PC-3 (cell line): Measurements from ENCODE around the gene B4GALNT4. TPM values are rescaled to one million over a fixed set of nuclear protein-coding genes. Genes with fewer than 3 reads are reported as not detected.
"Not testable (repeated sequence)": the region's sequence is repeated elsewhere in the genome, so short reads cannot be mapped to it uniquely, and the experiment has no call there.

Source experiments
- ATAC-seq: fragments of 200-7000 bp; cut with Tn5 transposase; 2 replicates; pipeline ENCODE4 v1.9.1; 2020; ENCODE audit warnings: mild to moderate bottlenecking, moderate library complexity
- BruUV-seq: library from RNA; stranded (reverse); fragments of 400-500 nt; replicated peaks from 2 replicates; lab custom pipeline; 2021; lab: Mats Ljungman, UMichigan
- CTCF ChIA-PET: fragments of 300-600 bp; sonication (Branson Sonifier 250); formaldehyde crosslinking; loops from one replicate; lab custom pipeline; 2022; ENCODE audit warnings: antibody characterized with exemption; lab: Charles Lee
- POLR2A ChIA-PET: fragments of 300-600 bp; sonication (Branson Sonifier 250); formaldehyde crosslinking; loops from one replicate; lab custom pipeline; 2022; ENCODE audit warnings: antibody characterized with exemption; ENCODE audit not compliant: unreplicated experiment; lab: Charles Lee
- DNase-seq: peaks from one replicate; pipeline ENCODE4 v3.0.0-alpha.2; 2015
- H2AFZ ChIP-seq: fragments of 300-600 bp; sonication (generic); 2 replicates; pipeline ENCODE4 v1.6.0; 2016; ENCODE audit warnings: antibody characterized with exemption, low read length
- H3F3A ChIP-seq: fragments of 300-600 bp; sonication (generic); one replicate; pipeline ENCODE4 v1.6.0; 2017; ENCODE audit warnings: antibody characterized with exemption, low read length, control low read depth, mild to moderate bottlenecking; ENCODE audit not compliant: unreplicated experiment
- H3K27ac ChIP-seq: fragments of 300-600 bp; sonication (generic); 2 replicates; pipeline ENCODE4 v1.5.1; 2016; ENCODE audit warnings: mild to moderate bottlenecking, low read length
- H3K27me3 ChIP-seq: fragments of 300-600 bp; sonication (generic); 2 replicates; pipeline ENCODE4 v1.6.1; 2016; ENCODE audit warnings: low read length, mixed read lengths
- H3K36me3 ChIP-seq: fragments of 300-600 bp; sonication (generic); 2 replicates; pipeline ENCODE4 v1.6.1; 2016; ENCODE audit warnings: low read depth, mixed run types, low read length, mixed read lengths
- H3K4me1 ChIP-seq: fragments of 300-600 bp; sonication (generic); 2 replicates; pipeline ENCODE4 v1.5.1; 2016; ENCODE audit warnings: low read length; ENCODE audit not compliant: insufficient read depth
- H3K4me2 ChIP-seq: fragments of 300-600 bp; sonication (generic); 2 replicates; pipeline ENCODE4 v1.6.0; 2016; ENCODE audit warnings: low read length
- H3K4me3 ChIP-seq: fragments of 300-600 bp; sonication (generic); 2 replicates; pipeline ENCODE4 v1.5.1; 2016; ENCODE audit warnings: mild to moderate bottlenecking, low read length, mixed read lengths
- H3K79me2 ChIP-seq: fragments of 300-600 bp; sonication (generic); 2 replicates; pipeline ENCODE4 v1.6.1; 2017; ENCODE audit warnings: low read length, mixed read lengths
- H3K9ac ChIP-seq: fragments of 300-600 bp; sonication (generic); 2 replicates; pipeline ENCODE4 v1.6.0; 2016; ENCODE audit warnings: mild to moderate bottlenecking, low read length
- H3K9me2 ChIP-seq: fragments of 300-600 bp; sonication (generic); replicated peaks from 2 replicates; pipeline ENCODE4 v1.6.1; 2016; ENCODE audit warnings: mixed run types, low read length, mixed read lengths
- H3K9me3 ChIP-seq: fragments of 300-600 bp; sonication (generic); 2 replicates; pipeline ENCODE4 v1.6.1; 2016; ENCODE audit warnings: low read length, mixed read lengths
- H4K20me1 ChIP-seq: fragments of 300-600 bp; sonication (generic); 2 replicates; pipeline ENCODE4 v1.6.1; 2016; ENCODE audit warnings: low read length, mixed read lengths
- CTCF ChIP-seq: fragments of 300-600 bp; sonication (generic); conservative IDR thresholded peaks from 2 replicates; pipeline ENCODE4 v1.5.1; 2017; ENCODE audit warnings: antibody characterized with exemption, low read depth, mild to moderate bottlenecking, low read length
- EZH2 ChIP-seq: fragments of 300-600 bp; sonication (generic); IDR thresholded peaks from one replicate; pipeline ENCODE4 v1.6.1; 2017; ENCODE audit warnings: antibody characterized with exemption, mild to moderate bottlenecking, low read length; ENCODE audit not compliant: unreplicated experiment
- EZH2phosphoT487 ChIP-seq: fragments of 300-600 bp; sonication (generic); IDR thresholded peaks from 2 replicates; pipeline ENCODE4 v1.6.1; 2018; ENCODE audit warnings: mild to moderate bottlenecking, antibody characterized with exemption, low read length, borderline replicate concordance
- intact Hi-C: fragments of 100-400 bp; cut with micrococcal nuclease; formaldehyde crosslinking; loops from 2 replicates; pipeline ENCODE4 v1.9.0; 2023
- total RNA-seq: library from RNA; depleted of rRNA; stranded (reverse); fragments of >200 nt; gene quantifications from 2 replicates; pipeline ENCODE4 v1.2.3, GENCODE V29; 2014

Gene B4GALNT4
- total RNA-seq, 1 experiment from 2014 or later = 52.9 TPM

GRCh38 chr11:324156-324555 is 45.1 kb upstream of the B4GALNT4 start:
- Histone ChIP-seq H3K27ac (no peak overlapping the region), H3K27me3 (no peaks in the 10 kb centered on the region), H3K4me2 (no peak overlapping the region), H3K4me1 (no peaks in the 10 kb centered on the region; the same call in 1 of the 2 replicates), H3K9me2 (no peaks in the 10 kb centered on the region), H3K79me2 (peaks cover 10% of the 10 kb centered on the region), H3K4me3 (no peak overlapping the region), H4K20me1 (no peaks in the 10 kb centered on the region), H3K9ac (no peak overlapping the region), H3K9me3 (no peaks in the 10 kb centered on the region), H2AFZ (no peak overlapping the region), H3F3A (no peaks in the 10 kb centered on the region), H3K36me3 (no peaks in the 10 kb centered on the region)
- intact Hi-C loops = no loop called here
- no TSS peak for BruUV-seq
- ATAC-seq = no peak
- ChIA-PET POLR2A (no interaction called here), CTCF (no interaction called here)
- DNase-seq = no peak
- TF ChIP-seq EZH2phosphoT487 (no peak), EZH2 (no peak), CTCF (no peak)

DNA sequence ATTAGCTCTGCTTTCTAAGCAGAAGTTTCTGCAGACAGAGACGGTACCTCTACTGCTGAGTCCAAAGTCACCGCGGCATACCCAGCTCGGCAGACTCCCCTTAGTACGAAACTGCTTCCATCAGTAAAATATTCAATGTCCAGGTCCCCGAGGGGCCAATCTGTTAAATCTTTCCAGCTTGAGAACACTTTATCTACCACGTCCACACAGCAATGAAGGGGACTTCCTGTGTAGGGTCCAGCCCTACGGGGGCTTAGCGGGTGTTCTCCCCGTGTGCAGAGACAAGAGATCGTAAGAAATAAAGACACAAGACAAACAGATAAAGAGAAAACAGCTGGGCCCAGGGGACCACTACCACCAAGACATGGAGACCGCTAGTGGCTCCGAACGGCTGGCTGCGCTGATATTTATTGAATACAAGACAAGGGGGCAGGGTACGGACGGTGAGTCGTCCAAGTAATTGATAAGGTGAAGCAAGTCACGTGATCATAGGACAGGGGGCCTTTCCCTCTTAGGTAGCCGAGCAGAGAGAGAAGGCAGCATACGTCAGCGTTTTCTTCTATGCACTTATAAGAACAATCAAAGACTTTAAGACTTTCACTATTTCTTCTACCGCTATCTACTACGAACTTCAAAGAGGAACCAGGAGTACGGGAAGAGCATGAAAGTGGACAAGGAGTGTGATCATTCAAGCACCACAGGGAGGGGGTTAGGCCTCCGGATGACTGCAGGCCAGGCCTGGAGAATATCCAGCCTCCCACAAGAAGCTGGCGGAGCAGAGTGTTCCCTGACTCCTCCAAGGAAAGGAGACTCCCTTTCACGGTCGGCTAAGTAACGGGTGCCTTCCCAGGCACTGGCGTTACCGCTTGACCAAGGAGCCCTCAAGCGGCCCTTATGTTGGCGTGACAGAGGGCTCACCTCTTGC is 44.4 kb upstream of the B4GALNT4 start:
- H2AFZ ChIP-seq, DNase-seq, H3K4me1 ChIP-seq, H3F3A ChIP-seq, H3K9ac ChIP-seq, H3K79me2 ChIP-seq, H3K4me3 ChIP-seq, H3K27me3 ChIP-seq, H3K36me3 ChIP-seq, intact Hi-C loops, H3K9me2 ChIP-seq, BruUV-seq, H3K27ac ChIP-seq, POLR2A ChIA-PET, ATAC-seq, H4K20me1 ChIP-seq, CTCF ChIA-PET, H3K9me3 ChIP-seq, H3K4me2 ChIP-seq: not testable (repeated sequence)

DNA sequence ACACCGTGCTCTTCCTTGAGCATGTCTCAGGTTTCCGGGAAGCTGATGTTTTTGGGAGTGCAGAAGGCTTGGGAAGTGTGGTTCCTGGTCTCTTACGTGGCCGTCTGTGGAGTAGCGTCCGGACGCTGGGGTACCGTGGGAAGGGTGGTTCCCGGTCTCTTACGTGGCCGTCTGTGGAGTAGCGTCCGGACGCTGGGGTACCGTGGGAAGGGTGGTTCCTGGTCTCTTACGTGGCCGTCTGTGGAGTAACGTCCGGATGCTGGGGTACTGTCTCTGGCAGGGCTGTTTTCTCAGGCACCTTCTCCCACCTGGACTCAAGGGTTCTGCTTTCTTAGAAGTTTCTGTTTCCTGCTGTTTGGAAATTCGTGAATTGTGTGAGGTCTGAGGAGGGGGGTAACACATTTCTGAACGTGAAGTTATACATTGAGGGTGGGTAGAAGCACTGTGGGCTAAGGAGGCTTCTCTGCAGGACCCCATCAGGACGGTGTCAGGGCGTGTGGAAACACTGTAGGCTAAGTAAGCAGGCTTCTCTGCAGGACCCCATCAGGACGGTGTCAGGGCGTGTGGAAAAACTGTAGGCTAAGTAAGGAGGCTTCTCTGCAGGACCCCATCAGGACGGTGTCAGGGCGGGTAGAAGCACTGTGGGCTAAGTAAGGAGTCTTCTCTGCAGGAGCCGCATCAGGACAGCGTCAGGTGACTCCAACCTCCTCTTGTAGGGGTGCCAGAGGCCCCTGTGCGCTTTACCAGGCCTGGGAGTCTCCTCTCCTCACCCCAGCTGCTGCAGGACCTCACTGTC is 43.3 kb upstream of the B4GALNT4 start:
- Histone ChIP-seq H2AFZ (no peak overlapping the region), H3K27ac (no peak overlapping the region), H3K4me2 (no peak overlapping the region), H3K9me3 (no peaks in the 10 kb centered on the region), H3F3A (no peaks in the 10 kb centered on the region), H4K20me1 (no peaks in the 10 kb centered on the region), H3K27me3 (no peaks in the 10 kb centered on the region), H3K4me3 (no peak overlapping the region), H3K4me1 (no peaks in the 10 kb centered on the region; the same call in 1 of the 2 replicates), H3K79me2 (no peaks in the 10 kb centered on the region), H3K9me2 (no peaks in the 10 kb centered on the region), H3K36me3 (no peaks in the 10 kb centered on the region), H3K9ac (no peak overlapping the region)
- POLR2A ChIA-PET = no interaction called here
- no peak for DNase-seq
- TF ChIP-seq EZH2 = no peak
- no peak for TF ChIP-seq CTCF
- TF ChIP-seq EZH2phosphoT487 = no peak
- CTCF ChIA-PET = no interaction called here
- intact Hi-C loops = no loop called here
- BruUV-seq = no TSS peak
- no peak for ATAC-seq
